GM12891 (cell line): ENCODE results near the gene FOSL2.

ENCODE experiments used
- PAX5 ChIP-seq: IDR thresholded peaks from 2 replicates; pipeline ENCODE4 v1.6.1; 2011; ENCODE audit warnings: low read length, moderate library complexity, mild to moderate bottlenecking; ENCODE audit not compliant: insufficient read depth, severe bottlenecking
- POLR2A ChIP-seq: IDR thresholded peaks from 2 replicates; pipeline ENCODE4 v1.6.1; 2011; ENCODE audit warnings: low read depth, low read length, control low read depth
- POLR2AphosphoS5 ChIP-seq: IDR thresholded peaks from 2 replicates; pipeline ENCODE4 v1.6.1; 2011; ENCODE audit warnings: low read depth, low read length, control low read depth
- POU2F2 ChIP-seq: IDR thresholded peaks from 2 replicates; pipeline ENCODE4 v1.6.1; 2011; ENCODE audit warnings: low read depth, mild to moderate bottlenecking, control low read depth, low read length, moderate library complexity
- TAF1 ChIP-seq: IDR thresholded peaks from 2 replicates; pipeline ENCODE4 v1.6.1; 2011; ENCODE audit warnings: low read depth, low read length, control low read depth

GRCh38 chr2:28406276-28407096 is 13.8 kb downstream of the FOSL2 start:
- TF ChIP-seq POLR2AphosphoS5: no peak
- no peak for TF ChIP-seq TAF1
- no peak for TF ChIP-seq PAX5
- TF ChIP-seq POLR2A: no peak
- no peak for TF ChIP-seq POU2F2
